NCI-H510A treated with DMSO at 0.1 percent for 48 hours (cell line): ENCODE measurements around the gene LPO.

Source experiments
- DNase-seq: peaks from one replicate; lab custom pipeline; 2025; lab: John Stamatoyannopoulos, UW

LPO gene

DNA sequence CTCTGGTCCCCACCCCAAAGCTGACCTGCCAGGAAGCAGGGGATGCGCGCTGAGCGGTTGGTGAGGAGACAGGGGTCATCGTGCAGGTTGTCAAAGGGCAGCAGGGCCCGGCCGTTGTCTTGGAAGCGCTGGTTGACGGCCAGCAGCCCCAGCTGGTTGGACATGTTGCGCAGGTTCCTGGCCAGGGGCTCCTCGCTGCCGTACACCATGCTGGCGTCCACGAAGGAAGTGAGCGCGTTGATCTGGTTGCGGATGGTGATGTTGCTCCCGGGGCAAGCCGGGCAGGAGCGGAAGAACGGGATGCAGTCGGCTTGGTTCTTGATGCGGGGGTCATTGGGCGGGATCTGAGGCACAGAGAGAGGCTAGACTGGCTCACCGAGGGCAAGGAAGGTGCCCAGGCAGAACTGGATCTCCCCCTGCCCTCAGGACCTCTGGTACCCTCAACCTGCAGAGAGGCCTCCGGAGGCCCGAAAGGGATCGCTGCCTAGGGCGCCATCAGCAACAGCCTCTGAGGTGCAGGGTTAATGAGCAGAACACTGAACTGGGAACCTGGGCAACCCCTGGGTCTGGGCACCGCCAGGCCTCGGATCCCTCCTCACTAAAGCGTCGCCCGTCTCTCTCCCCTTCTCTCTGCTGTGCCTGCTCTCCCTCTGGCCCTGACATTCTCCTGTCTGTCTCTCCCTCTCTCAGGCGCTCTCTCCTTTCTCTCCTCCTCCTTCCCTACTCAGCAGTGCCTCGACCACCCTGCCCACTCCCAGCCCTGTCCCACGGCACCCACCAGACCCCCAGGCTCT, 39.6 kb downstream of the LPO start:
- no peak for DNase-seq

DNA sequence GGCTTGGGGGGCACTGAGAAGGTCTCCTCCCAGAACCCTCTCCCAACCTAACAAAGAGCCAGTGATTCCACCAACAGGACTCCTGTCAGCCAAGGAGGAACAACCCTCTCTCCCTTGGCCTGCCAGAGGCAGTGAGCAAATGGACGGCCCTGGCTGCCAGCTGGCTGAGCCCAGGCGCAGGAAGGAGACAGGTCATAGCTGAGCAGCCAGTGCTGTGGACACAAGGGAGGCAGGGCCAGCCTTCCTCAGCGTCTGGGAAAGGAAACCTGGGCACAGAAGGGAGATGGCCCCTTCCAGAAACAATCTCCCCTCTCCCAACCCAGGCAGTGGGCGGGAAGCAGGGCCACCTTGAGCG, 40.3 kb downstream of the LPO start:
- DNase-seq: no peak

DNA sequence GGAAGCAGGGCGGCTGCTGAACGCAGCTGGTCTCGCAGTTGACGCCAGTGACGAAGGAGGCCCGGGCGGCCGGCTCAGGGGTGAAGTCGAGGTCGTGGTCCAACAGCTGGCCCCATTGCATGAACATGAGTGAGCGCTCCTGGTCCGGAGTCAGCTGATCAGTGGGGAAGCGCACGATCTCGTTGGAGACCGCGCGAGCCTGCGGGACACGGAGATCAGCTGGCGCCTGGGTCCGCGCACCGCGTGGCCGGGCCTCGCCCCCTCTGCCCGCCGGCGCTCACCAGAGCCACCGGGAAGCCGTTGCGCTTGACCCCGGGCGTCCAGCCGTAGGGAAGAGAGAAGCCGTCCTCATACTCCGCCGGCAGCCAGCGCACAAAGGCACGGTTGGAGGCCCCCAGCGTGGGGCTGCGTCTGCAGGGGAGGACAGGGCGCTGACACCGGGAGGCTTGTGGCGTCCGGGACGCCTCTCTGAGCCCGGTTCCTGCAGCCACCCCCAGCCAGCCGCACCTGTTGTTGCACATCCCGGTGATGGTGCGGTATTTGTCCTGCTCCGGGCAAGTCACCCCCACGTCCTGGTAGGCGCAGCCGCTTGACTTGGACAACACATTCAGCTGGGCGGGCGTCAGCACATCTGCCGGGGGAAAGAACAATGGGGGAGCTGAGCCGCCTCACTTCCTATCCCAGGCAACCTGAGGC, 40.8 kb downstream of the LPO start:
- no peak for DNase-seq

DNA sequence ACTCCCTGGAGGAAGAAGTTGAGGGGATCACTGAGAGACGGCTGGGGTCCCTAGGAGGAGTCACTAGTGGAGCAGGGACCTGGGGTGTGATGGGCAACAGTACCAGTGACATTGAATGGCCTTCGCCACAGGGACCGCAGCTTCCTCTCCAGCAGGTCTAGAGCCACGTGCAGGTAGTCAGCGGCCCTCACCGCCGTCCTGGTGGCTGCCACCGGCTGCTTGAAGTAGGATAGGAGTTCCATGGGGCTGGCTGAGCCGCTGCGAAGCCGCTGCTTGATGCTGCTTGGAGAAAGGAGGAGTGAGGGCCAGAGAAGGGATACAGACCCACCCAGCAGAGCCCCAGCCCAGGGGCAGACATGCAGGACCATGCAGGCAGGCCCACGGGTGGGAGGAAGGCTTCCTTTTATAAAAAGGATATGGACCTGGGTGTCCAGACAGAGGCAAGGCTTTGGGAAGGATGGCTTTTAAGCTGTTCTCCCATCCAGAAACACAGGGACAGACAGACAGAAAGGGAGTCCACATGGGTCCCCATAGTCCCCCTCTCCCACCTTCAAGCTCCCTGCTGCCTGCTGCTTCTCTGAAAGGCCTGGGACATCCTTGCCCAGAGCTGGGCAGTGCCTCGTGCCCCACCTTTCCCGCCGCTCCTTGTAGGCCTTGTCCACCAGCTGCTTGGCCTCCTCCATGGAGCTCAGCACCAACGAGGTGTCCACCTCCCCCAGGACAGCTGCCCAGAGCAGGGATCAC, 41.5 kb downstream of the LPO start:
- no peak for DNase-seq

DNA sequence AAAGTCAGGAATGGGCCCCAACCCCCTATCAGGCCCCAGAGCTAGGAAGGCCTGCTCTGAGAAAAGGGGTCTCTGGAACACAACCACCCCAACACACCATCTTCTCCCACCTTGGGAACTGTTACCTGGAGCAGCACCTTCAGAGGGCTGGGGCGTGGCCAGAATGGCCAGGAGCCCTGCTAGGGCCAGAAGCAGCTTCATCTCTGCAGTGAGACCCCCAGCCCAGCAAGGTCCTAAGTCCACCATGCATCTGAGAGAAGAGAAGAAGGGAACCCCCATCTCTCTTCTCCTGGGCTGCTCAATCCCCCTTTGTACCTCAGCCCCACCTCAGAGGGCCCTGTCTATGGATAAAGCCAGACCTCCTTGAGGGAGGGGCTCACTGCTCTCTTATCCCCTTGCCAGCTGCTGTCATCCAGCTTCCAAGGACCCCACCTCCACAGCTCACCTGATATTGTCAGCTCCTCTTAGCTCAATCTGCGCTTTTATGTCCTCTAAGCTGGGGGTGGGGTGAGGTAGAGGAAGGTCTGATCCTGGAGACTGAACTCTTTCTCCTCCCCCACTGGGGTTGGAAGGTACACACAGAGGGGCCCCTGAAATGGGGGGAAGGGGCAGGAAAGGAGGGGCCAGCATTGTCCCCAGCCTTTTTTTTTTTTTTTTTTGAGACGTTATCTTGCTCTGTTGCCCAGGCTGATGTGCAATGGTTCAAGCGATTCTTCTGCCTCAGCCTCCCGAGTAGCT, 42.3 kb downstream of the LPO start, which contains the start of gene MPO:
TSS of gene MPO (minus strand) at position 456 of the 738 bp plus-strand sequence. CDS start at position 279, 177 bp downstream.
- no peak for DNase-seq

DNA sequence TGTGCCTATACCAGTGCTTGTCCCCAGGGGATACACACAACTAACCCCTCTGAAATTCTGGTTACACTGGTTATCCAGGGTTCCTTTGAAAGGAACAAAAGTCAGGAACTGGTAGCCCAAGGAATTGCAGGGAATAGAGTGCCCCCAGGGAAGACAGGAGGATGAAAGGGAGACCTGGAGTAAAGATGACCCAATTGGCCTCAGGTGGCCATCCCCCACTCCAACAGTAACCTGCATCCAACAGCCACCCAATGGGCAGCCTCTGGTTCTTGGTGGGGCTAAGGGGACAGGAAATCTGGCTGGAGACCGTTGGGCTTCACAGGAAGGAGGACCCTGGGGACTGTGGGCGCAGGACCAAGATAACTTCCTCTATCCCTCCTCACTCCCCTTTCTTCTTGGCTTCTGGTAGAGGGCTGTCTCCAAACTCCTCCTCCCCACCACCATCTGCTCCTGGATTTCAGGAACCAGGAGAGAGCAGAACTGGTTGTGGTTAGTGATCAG, 43.2 kb downstream of the LPO start:
- no peak for DNase-seq

DNA sequence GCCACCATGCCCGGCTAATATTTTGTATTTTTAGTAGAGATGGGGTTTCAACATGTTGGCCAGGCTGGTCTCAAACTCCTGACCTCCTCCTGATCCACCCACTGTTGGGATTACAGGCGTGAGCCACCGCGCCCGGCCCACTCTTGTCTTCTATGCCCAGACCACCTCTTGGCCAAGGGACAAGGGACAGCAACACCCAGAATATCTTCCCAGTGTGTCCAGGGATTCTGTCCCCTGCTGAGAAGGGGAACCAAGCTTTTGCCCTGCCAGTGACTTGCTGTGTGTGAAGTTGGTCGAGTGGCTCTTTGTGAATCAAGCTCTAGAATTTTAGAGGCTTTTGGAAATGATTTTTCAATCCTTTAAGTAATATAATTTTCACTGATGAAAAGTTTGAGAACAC, 44.1 kb downstream of the LPO start:
- no peak for DNase-seq

DNA sequence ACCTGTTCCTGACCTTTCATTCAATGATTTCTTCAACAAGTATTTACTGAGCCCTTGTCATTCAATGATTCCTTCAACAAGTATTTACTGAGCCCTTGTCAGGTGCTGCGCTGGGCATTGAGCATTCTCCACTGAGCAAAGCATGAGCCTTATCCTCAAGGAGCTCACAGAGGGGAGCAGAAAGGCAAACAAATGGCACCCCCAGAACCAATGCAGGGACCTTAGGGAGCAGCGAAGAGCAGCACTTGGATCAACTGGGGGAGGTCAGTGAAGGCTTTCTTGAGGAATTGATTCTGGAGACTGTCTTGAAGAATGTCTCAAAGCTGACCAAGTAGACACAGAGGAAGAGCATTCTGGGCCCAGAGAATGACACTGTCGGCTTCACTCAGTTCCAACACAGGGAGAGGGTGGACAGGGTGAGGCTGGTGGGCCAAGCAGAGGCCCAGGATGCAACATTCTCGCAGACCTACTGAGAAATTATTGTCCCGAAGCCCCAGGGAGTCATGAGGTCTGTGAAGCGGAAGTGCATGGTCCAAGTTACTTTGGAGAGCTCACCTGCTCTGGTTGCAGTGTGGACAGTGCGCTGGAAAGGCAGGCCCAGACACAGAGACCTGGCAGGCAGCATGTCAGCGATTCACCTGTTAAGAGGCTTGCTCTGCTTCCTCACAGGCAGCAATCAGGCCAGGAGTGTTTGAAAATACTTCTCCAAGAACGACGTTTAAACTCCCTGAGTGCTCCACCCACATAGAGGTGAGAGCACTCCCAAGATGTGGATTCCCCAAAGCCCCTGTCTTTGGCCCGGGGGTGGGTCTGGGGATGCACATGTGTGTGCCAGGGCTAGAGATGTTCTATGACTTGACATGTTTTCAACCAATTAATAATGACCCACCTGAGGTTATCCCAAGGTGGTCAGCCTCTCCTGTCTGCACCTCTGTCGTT, 45.6 kb downstream of the LPO start:
- DNase-seq: peak; percentile 21

DNA sequence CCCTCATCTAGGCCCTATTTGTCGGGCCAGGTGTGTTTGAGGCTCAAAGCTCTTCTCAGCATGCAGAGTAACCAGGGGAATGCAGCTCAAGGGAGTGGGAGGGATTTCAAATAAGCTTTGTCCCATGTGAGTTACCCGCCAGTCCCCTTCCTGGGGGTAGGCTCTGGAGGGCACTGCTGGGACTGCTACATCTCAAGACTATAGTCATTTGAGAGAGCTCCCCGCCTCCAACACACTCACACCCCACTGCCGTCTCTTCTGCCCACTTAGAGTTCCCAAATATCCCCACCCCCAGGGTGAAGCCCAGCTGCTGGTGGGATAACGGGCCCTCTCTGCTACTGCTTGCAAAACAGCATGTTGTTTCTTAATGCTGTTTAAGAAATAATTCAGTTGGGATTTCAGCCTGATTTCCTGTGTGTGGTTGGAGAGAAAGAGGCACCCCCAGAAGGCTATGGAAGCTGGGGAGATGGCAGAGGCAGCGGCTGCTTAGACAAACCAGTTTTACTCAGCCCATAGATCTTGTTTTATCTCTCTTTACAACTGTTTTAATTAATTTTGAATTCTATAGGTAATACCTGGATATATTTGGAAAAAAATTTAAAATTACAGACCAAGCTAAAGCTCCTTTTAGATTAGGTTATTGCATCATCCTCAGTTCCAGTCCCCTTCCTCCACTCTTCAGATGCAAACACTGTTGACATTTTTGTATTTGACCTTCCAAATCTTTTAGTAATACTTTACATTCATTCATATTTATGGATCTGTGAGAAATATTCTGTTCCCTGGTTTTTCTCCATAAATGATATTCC, 46.4 kb downstream of the LPO start:
- no peak for DNase-seq

DNA sequence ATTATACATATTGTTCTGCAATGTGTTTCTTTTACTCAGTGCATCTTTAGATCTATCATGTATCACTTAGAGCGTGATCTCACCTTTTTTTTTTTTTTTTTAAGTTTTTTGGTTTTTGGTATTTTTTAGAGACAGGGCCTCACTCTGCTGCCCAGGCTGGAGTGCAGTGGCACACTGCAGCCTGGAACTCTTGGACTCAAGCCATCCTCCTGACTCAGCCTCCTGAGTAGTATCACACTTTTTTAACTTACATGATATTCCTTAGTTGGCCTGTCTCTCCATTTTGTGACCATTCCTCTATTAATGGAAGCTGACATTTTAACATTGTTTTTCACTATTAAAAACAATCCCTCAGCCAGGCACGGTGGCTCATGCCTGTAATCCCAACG, 47.0 kb downstream of the LPO start:
- no peak for DNase-seq

DNA sequence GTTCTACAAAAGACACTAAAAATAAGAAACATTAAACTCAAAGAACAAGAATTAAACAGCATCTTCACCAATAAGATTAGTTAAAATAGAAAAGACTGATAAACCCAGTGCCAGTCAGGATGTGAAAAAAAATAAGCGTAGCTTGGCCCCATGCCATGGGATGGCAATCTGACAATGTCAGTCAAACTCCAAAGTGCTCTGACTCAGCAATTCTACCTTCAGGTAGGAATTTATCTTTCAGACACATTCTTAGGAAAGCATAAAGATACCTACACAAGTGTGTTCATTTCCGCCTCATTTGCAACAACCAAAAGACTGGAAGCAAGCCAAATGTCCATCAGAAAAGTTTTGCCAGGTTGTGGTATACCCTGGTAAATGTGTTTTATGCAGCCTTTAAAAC, 51.5 kb downstream of the LPO start:
- peak; percentile 48 for DNase-seq

DNA sequence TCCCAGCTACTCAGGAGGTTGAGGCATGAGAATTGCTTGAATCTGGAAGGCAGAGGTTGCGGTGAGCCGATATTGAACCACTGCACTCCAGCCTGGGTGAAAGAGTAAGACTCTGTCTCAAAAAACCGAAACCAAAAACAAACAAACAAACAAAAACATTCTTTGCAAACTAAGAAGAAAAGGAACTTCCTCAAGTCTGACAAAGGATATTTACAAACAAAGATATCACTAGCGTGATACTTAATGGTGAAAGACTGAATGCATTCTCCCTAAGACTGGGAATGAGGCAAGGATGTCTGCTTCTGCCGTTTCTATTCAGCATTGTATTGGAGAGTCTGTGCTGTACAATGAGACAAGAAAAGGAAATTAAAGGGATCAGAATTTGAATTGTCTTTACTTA, 52.9 kb downstream of the LPO start:
- DNase-seq: no peak

DNA sequence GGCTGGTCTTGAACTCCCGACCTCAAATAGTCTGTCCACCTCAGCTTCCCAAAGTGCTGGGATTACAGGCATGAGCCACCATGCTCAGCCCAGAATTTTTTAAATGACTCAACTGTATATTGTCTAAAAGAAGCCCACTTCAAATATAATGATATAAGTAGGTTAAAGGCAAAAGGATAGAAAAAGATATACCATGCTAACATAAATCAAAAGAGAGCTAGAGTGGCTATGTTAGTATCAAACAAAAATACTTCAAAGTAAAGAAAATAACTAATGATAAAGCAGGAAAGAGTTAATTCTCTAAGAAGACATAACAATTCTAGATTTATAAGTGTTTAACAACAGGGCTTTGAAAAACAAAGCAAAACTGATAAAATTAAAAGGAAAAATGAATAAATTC, 55.6 kb downstream of the LPO start:
- DNase-seq: no peak

DNA sequence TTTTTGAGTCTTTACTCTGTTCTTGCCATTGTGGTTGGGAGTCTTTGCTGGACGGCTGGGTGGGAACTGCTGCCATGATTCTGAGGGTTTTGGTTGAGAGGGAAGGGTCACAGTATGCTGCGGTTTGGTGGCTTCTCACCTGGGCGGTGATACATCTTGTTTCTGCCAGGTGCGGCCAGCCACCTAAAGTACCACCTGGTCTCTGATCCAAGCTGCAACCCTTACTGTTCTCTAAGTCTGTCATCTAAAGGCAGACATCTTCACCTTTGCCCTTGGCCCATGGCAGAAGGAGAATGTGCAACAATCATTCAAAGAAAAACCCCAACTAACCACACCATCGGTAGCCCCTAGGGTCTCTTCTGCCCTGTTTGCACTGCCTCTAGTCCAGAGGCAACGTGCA, 62.0 kb downstream of the LPO start:
- no peak for DNase-seq

DNA sequence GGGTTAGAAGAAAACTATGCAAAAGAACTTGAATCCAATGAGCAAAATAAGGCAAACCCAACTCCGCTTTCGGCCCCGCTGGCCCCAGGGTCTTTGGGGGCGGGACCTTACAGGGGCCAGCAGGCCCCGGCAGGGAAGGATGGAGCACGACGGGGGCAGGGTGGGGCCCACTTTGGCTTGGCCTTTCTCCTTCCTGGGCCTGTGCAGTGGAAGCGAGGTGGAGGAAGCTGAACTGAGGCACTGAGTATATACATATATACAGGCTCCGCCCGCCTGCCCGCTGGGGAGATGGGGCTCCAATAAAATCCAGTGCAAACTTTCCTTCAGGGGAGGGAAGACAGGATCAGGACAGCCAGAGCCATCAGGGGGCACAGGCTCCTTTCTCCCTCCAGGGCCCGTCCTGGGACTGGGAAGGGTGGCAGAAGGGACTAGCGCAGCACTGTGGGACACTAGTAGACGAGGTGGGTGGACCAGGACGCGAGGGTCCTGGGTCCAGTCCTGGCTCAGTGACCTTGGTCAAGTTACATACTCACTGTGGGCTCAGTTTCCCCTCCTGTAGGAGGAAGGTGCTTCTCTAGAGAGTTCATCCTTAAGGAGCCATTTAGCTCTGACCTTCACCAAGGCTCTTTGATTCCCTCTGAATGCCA, 63.2 kb downstream of the LPO start:
- DNase-seq: no peak

DNA sequence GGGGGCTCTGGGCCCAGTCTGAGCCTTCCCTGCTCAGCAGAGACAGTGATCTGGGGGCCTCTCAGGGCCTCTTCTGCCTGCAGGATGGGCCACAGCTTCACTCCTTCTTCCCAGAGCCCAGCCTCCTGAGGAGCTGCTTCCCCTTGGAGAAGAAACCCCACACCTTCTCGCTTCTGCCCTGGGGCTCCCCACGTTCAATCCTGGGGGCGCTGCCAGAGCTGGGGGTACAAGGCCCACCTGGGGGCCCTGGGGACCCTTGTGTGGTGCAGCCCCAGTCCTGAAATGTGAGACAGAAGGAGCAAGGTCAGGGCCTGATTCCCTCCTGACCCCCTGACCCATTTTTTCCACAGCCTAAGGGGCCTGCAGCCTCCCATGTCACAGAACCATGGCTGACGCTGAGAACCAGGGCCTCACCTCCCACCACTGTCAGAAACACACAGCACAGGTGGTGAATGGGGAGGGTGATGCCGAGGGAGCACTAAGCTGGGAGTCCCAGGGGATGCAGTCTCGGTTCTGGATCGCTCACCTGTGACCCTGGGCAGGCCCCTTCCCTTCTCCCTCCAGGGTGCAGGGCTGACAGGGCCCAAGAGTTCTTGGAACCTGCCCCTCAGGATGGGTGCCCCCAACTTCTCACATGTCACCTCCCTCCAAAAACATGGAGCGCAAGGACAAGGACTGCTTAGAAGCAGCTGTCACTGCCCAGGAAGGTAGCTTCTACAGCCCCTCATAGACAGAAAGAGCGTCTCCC, 64.0 kb downstream of the LPO start:
- DNase-seq: no peak

DNA sequence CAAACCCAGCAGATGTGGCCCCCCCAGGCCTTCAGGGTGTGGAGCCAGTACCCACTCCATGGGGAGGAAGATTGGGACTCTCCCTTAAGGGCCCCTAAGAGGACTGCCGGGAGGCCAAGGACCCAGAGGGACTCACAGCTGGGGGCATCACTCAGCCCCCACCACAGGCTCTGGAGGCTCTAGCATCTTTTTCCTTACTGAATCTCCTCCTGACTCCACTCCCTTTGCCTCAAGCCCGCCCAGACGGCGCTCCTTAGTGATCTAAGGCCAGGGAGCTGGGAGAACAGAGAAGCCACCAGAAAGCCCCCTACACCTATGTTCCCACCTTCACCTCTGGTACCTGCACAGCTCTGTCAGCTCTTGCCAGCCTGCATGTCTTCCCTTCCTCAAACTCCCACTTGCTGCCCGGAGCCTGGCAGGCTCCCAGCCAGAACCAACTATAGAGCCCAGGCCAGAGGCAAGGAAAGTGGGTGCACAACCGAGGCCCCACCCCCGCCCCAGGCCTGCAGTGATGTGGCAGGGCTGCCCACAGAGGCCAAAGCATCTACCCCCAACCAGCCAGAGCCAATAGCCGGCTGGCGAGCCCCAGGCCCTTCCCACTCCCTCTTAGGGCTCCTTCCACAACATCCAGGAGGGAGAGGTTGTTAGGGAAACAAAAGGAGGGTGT, 64.7 kb downstream of the LPO start:
- DNase-seq: no peak
